ENCODE measurements around the gene HIRIP3. TPM values are rescaled to one million over a fixed set of nuclear protein-coding genes. Genes with fewer than 3 reads are reported as not detected.

The HIRIP3 gene
- total and polyA plus RNA-seq, 2 of the 4 experiments (the other 2 are of a cell fraction), result 5.0 to 10.5 TPM

GRCh38 chr16:29999605-30000004 is 4.2 kb upstream of the HIRIP3 start:
- no TSS peak for BruUV-seq (replicated peaks)
- Histone ChIP-seq H3K79me1 (ENCODE audit: low read depth in 1 of 2, low read length in 2 of 2) (peaks cover 16 to 40% of the 10 kb centered on the region in 2 experiments; a peak in 3 of 4 replicates), H3K4me3 (ENCODE audit: insufficient read depth, low read depth, low read length) (no peak overlapping the region), H3K36me3 (ENCODE audit: control insufficient read depth, insufficient read depth, low read length) (peaks cover 18% of the 10 kb centered on the region), H2BK20ac (ENCODE audit: low read depth, low read length) (no peak overlapping the region), H3K4ac (ENCODE audit: low read depth, low read length) (no peak overlapping the region), H2AFZ (replicated peaks; ENCODE audit: low read length, poor library complexity) (no peak overlapping the region), H3K9me1 (ENCODE audit: insufficient read depth, low read length) (peaks cover 7% of the 10 kb centered on the region; the same call in 1 of the 2 replicates), H3K14ac (replicated peaks; ENCODE audit: low read depth, low read length) (no peak overlapping the region), H3K27me3 (ENCODE audit: control insufficient read depth, insufficient read depth, low read length) (no peaks in the 10 kb centered on the region), H2BK120ac (ENCODE audit: low read depth, low read length) (no peak overlapping the region), H2AK9ac (replicated peaks; ENCODE audit: low read depth, low read length, poor library complexity) (no peak overlapping the region), H3K18ac (ENCODE audit: low read depth, low read length) (no peak overlapping the region), H3K56ac (ENCODE audit: extremely low read depth, insufficient read depth, low read length) (no peak overlapping the region), H2BK5ac (ENCODE audit: low read depth, low read length, poor library complexity, severe bottlenecking) (no peak overlapping the region), H4K20me1 (ENCODE audit: insufficient read depth, low read length) (no peaks in the 10 kb centered on the region), H3K4me2 (ENCODE audit: low read depth, low read length) (no peak overlapping the region), H3K9ac (ENCODE audit: low read depth, low read length) (no peak overlapping the region), H3K4me1 (ENCODE audit: control insufficient read depth, insufficient read depth, low read length) (peaks cover 8% of the 10 kb centered on the region), H4K8ac (ENCODE audit: low read depth in 2 of 2, low read length in 2 of 2) (no peak overlapping the region), H4K91ac (ENCODE audit: insufficient read depth, low read depth, low read length) (no peak overlapping the region), H3K27ac (ENCODE audit: insufficient read depth, low read length) (no peak overlapping the region), H3K23ac (ENCODE audit: low read depth, low read length) (no peak overlapping the region), H3K9me3 (ENCODE audit: control insufficient read depth, insufficient read depth, low read length) (no peaks in the 10 kb centered on the region), H4K5ac (ENCODE audit: low read depth, low read length) (no peak overlapping the region), H2AK5ac (ENCODE audit: low read depth, low read length) (no peak overlapping the region), H2BK15ac (ENCODE audit: low read depth, low read length) (no peak overlapping the region)
- ATAC-seq (ENCODE audit: low read depth) (no peak), DNase-seq (no peak)
- in situ Hi-C loops (cut with MboI; ENCODE audit: low sequenced_read_pairs), result no loop called here
- WGBS, 2 experiments (ENCODE audit: extremely low coverage in 2 of 2, insufficient read length in 1 of 2), result 89% methylated on average over 6 of the region's 6 CpGs; no CpG with 5 or more reads in 1 of the 2 experiments
- dilution Hi-C loops (cut with HindIII; ENCODE audit: low sequenced_read_pairs, unreplicated experiment), result no loop called here
- POLR2A ChIA-PET (ENCODE audit: unreplicated experiment), result interaction anchor here (0.6 kb wide), 1 partner anchor 9 kb away, joined by 3 read pairs; no protein-coding TSS in a partner anchor
- intact Hi-C loops (cut with micrococcal nuclease), result loop anchor here (2.0 to 5.0 kb wide), 2 partner anchors 72 to 187 kb away; partner anchors contain the start of genes KCTD13 and PRRT2
- TF ChIP-seq SMC3 (IDR thresholded peaks at IDR 0.05; ENCODE audit: low read depth, low read length) (no peak), RCOR1 (IDR thresholded peaks at IDR 0.05; ENCODE audit: insufficient replicate concordance, low read length) (no peak), CTCF (conservative IDR thresholded peaks at IDR 0.05; ENCODE audit: low read depth, low read length) (no peak), MXI1 (IDR thresholded peaks at IDR 0.05; ENCODE audit: borderline replicate concordance, low read depth, low read length) (no peak)
- CTCF ChIA-PET, result no interaction called here
